HG02642 (cell line): ENCODE measurements around the gene MPRIP.

Experiments
- ATAC-seq: cut with Tn5 transposase; IDR thresholded peaks from one replicate; pipeline ENCODE4 v1.9.1; 2021; ENCODE audit warnings: mild to moderate bottlenecking; ENCODE audit not compliant: unreplicated experiment, poor library complexity

The MPRIP gene

GRCh38 chr17:17080781-17081180 lies 38.5 kb downstream of the MPRIP start:
- no peak for ATAC-seq

GRCh38 chr17:17081304-17081940 lies 39.2 kb downstream of the MPRIP start:
- ATAC-seq, result no peak

- no peak for ATAC-seq
Observed at GRCh38 chr17:17082878-17083277, 40.6 kb downstream of the MPRIP start.

- no peak for ATAC-seq
Observed at GRCh38 chr17:17084317-17084835, 42.1 kb downstream of the MPRIP start.

GRCh38 chr17:17084941-17085340 lies 42.7 kb downstream of the MPRIP start:
- no peak for ATAC-seq

GRCh38 chr17:17086585-17086984 lies 44.3 kb downstream of the MPRIP start:
- no peak for ATAC-seq

- ATAC-seq, result no peak
Observed at GRCh38 chr17:17087424-17088015, 45.3 kb downstream of the MPRIP start.

- ATAC-seq, result no peak
Observed at GRCh38 chr17:17088086-17088485, 45.8 kb downstream of the MPRIP start.

- ATAC-seq, result no peak
Observed at GRCh38 chr17:17088541-17089525, 46.6 kb downstream of the MPRIP start.

- no peak for ATAC-seq
Observed at GRCh38 chr17:17089796-17090641, 47.8 kb downstream of the MPRIP start.

- no peak for ATAC-seq
Observed at GRCh38 chr17:17090642-17091103, 48.4 kb downstream of the MPRIP start.

GRCh38 chr17:17091276-17091675 lies 49.0 kb downstream of the MPRIP start:
- no peak for ATAC-seq

- no peak for ATAC-seq
Observed at GRCh38 chr17:17091856-17092756, 49.8 kb downstream of the MPRIP start.

- ATAC-seq, result no peak
Observed at GRCh38 chr17:17093764-17094163, 51.5 kb downstream of the MPRIP start.

GRCh38 chr17:17096438-17097178 lies 54.4 kb downstream of the MPRIP start:
- ATAC-seq, result no peak

- no peak for ATAC-seq
Observed at GRCh38 chr17:17097763-17098345, 55.6 kb downstream of the MPRIP start.

GRCh38 chr17:17098551-17099179 lies 56.4 kb downstream of the MPRIP start:
- ATAC-seq, result no peak
